Parathyroid adenoma (tissue), 2 donors: ENCODE measurements around the gene KATNA1.

Experiments
- H2AFZ ChIP-seq: fragments of 300-600 bp; sonication (generic); one replicate; pipeline ENCODE4 v1.7.0; 2017; ENCODE audit warnings: antibody characterized with exemption, mild to moderate bottlenecking
- H3K27ac ChIP-seq: fragments of 300-600 bp; sonication (generic); one replicate; pipeline ENCODE4 v1.7.0; 2017
- H3K27me3 ChIP-seq: fragments of 300-600 bp; sonication (generic); one replicate; pipeline ENCODE4 v1.7.0; 2017; ENCODE audit warnings: low read length; ENCODE audit not compliant: control insufficient read depth, insufficient read depth
- H3K36me3 ChIP-seq: fragments of 300-600 bp; sonication (generic); one replicate; pipeline ENCODE4 v1.7.0; 2017; ENCODE audit warnings: low read length; ENCODE audit not compliant: control insufficient read depth, insufficient read depth
- H3K4me1 ChIP-seq: fragments of 300-600 bp; sonication (generic); one replicate; pipeline ENCODE4 v1.7.0; 2017; ENCODE audit warnings: control low read depth
- H3K4me2 ChIP-seq: fragments of 300-600 bp; sonication (generic); one replicate; pipeline ENCODE4 v1.7.0; 2017; ENCODE audit warnings: low read length
- H3K4me3 ChIP-seq: fragments of 300-600 bp; sonication (generic); one replicate; pipeline ENCODE4 v1.7.0; 2017; ENCODE audit warnings: low read depth, low read length
- H3K79me2 ChIP-seq: fragments of 300-600 bp; sonication (generic); one replicate; pipeline ENCODE4 v1.7.0; 2017; ENCODE audit warnings: control low read depth
- H3K9ac ChIP-seq: fragments of 300-600 bp; sonication (generic); one replicate; pipeline ENCODE4 v1.7.0; 2017; ENCODE audit warnings: mild to moderate bottlenecking
- H3K9me3 ChIP-seq: fragments of 300-600 bp; sonication (generic); one replicate; pipeline ENCODE4 v1.7.0; 2017; ENCODE audit warnings: low read length; ENCODE audit not compliant: control insufficient read depth
- TF ChIP-seq, protein P1 (sequence below): fragments of 300-600 bp; sonication (generic); IDR thresholded peaks from one replicate; pipeline ENCODE4 v1.7.0; 2017; ENCODE audit warnings: antibody characterized with exemption, mild to moderate bottlenecking
- donor health status: primary hyperparathyroidism.

Gene KATNA1

DNA sequence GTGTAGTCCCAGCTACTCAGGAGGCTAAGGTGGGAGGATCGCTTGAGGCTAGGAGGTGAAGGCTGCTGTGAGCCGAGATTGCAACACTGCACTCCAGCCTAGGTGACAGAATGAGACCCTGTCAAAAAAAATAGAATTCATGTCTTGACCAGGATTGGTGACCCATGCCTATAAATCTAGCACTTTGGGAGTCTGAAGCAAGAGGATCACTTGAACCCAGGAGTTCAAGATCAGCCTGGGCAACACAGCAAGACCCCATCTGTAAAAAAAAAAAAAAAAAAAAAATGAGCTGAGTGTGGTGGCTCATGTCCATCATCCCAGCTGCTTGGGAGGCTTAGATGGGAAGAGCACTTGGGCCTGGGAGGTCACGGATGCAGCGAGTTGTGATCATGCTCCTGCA, 48.0 kb downstream of the KATNA1 start:
- Histone ChIP-seq H3K36me3 (no peaks in the 10 kb centered on the region), H3K4me2 (no peak overlapping the region), H3K27ac (no peak overlapping the region), H3K4me1 (no peaks in the 10 kb centered on the region), H3K4me3 (no peak overlapping the region), H3K9me3 (no peaks in the 10 kb centered on the region), H3K79me2 (no peaks in the 10 kb centered on the region), H3K9ac (no peak overlapping the region), H2AFZ (no peak overlapping the region), H3K27me3 (no peaks in the 10 kb centered on the region)
- TF ChIP-seq, protein P1, sequence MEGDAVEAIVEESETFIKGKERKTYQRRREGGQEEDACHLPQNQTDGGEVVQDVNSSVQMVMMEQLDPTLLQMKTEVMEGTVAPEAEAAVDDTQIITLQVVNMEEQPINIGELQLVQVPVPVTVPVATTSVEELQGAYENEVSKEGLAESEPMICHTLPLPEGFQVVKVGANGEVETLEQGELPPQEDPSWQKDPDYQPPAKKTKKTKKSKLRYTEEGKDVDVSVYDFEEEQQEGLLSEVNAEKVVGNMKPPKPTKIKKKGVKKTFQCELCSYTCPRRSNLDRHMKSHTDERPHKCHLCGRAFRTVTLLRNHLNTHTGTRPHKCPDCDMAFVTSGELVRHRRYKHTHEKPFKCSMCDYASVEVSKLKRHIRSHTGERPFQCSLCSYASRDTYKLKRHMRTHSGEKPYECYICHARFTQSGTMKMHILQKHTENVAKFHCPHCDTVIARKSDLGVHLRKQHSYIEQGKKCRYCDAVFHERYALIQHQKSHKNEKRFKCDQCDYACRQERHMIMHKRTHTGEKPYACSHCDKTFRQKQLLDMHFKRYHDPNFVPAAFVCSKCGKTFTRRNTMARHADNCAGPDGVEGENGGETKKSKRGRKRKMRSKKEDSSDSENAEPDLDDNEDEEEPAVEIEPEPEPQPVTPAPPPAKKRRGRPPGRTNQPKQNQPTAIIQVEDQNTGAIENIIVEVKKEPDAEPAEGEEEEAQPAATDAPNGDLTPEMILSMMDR: no peak

GRCh38 chr6:149593408-149593807, 55.1 kb downstream of the KATNA1 start:
- Histone ChIP-seq H3K9me3 (no peaks in the 10 kb centered on the region), H3K36me3 (no peaks in the 10 kb centered on the region), H3K9ac (no peak overlapping the region), H3K79me2 (no peaks in the 10 kb centered on the region), H3K4me1 (no peaks in the 10 kb centered on the region), H3K4me3 (no peak overlapping the region), H3K4me2 (no peak overlapping the region), H3K27ac (no peak overlapping the region), H2AFZ (no peak overlapping the region), H3K27me3 (no peaks in the 10 kb centered on the region)
- TF ChIP-seq, protein P1: no peak

DNA sequence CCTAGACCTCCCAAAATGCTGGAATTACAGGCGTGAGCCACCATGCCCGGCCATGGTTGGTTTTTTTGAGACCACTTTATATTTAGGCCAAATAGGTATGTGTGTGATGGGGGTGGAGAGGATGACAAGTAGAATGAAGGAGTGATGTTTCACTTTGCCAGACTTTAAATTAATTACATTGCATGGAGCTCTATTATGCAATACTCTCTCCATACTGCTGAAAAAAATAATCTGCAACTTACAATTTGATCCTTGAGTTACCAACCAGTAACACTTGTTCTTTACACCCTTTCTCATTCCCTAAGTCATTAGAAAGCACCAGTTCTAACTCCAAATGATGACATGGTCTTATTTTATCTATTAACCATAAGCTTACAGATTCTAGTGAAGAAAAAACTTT, 55.5 kb downstream of the KATNA1 start:
- H2AFZ ChIP-seq: no peak overlapping the region
- no peaks in the 10 kb centered on the region for H3K4me1 ChIP-seq
- no peak overlapping the region for H3K4me2 ChIP-seq
- no peaks in the 10 kb centered on the region for H3K9me3 ChIP-seq
- no peaks in the 10 kb centered on the region for H3K79me2 ChIP-seq
- H3K36me3 ChIP-seq: no peaks in the 10 kb centered on the region
- no peak overlapping the region for H3K9ac ChIP-seq
- H3K4me3 ChIP-seq: no peak overlapping the region
- TF ChIP-seq, protein P1: no peak
- H3K27me3 ChIP-seq: no peaks in the 10 kb centered on the region
- no peak overlapping the region for H3K27ac ChIP-seq

GRCh38 chr6:149586149-149586548, 62.4 kb downstream of the KATNA1 start:
- no peaks in the 10 kb centered on the region for H3K36me3 ChIP-seq
- no peaks in the 10 kb centered on the region for H3K4me1 ChIP-seq
- H2AFZ ChIP-seq: no peak overlapping the region
- no peaks in the 10 kb centered on the region for H3K79me2 ChIP-seq
- no peak overlapping the region for H3K4me2 ChIP-seq
- no peak overlapping the region for H3K4me3 ChIP-seq
- no peak overlapping the region for H3K9ac ChIP-seq
- no peaks in the 10 kb centered on the region for H3K9me3 ChIP-seq
- no peak overlapping the region for H3K27ac ChIP-seq
- H3K27me3 ChIP-seq: no peaks in the 10 kb centered on the region
- TF ChIP-seq, protein P1: no peak

DNA sequence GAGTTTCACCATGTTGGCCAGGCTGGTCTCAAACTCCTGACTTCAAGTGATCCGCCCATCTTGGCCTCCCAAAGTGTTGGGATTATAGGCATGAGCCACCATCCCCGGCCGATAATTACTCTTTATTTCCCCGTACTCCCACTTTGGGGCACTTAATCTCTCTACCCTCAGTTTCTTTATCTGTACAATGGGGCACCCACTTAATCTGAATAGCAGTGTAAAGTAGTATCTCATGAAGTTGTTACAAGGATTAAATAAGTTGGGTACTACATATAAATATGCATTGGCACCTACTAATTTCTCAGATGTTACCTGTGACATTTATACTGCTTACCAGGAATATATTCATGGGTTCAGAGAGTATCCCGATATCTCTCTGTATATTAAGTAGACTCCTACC, 67.2 kb downstream of the KATNA1 start:
- no peak overlapping the region for H3K9ac ChIP-seq
- no peak overlapping the region for H2AFZ ChIP-seq
- peaks cover 4% of the 10 kb centered on the region for H3K79me2 ChIP-seq
- TF ChIP-seq, protein P1: no peak
- no peak overlapping the region for H3K27ac ChIP-seq
- no peaks in the 10 kb centered on the region for H3K4me1 ChIP-seq
- no peak overlapping the region for H3K4me2 ChIP-seq
- H3K4me3 ChIP-seq: no peak overlapping the region
- H3K27me3 ChIP-seq: no peaks in the 10 kb centered on the region
- H3K36me3 ChIP-seq: no peaks in the 10 kb centered on the region
- H3K9me3 ChIP-seq: no peaks in the 10 kb centered on the region
